WTC11 (cell line): ENCODE results near the gene GID8. TPM values are rescaled to one million over a fixed set of nuclear protein-coding genes. Genes with fewer than 3 reads are reported as not detected.

Experiments
- AR ChIP-seq: fragments of 250-450 bp; sonication (Bioruptor Pico); IDR thresholded peaks from 2 replicates; pipeline ENCODE4 v1.9.0; 2021; ENCODE audit warnings: mild to moderate bottlenecking
- ELF4 ChIP-seq: sonication (generic); formaldehyde crosslinking; IDR thresholded peaks from 2 replicates; pipeline ENCODE4 v1.8.1; 2022; ENCODE audit warnings: low read depth, mild to moderate bottlenecking, moderate library complexity, missing genetic modification reagents
- ERG ChIP-seq: fragments of 250-450 bp; sonication (Bioruptor Pico); IDR thresholded peaks from 2 replicates; pipeline ENCODE4 v1.8.0; 2021; ENCODE audit warnings: mild to moderate bottlenecking
- ESRRA ChIP-seq: sonication (generic); formaldehyde crosslinking; IDR thresholded peaks from 2 replicates; pipeline ENCODE4 v1.8.1; 2022; ENCODE audit warnings: mild to moderate bottlenecking, missing genetic modification reagents, borderline replicate concordance
- ETV6 ChIP-seq: sonication (generic); formaldehyde crosslinking; IDR thresholded peaks from 2 replicates; pipeline ENCODE4 v1.8.1; 2022; ENCODE audit warnings: mild to moderate bottlenecking, missing genetic modification reagents
- FOXJ3 ChIP-seq: sonication (generic); formaldehyde crosslinking; IDR thresholded peaks from 2 replicates; pipeline ENCODE4 v1.9.0; 2021; ENCODE audit warnings: missing genetic modification reagents, mild to moderate bottlenecking, borderline replicate concordance
- FOXK1 ChIP-seq: sonication (generic); formaldehyde crosslinking; IDR thresholded peaks from 2 replicates; pipeline ENCODE4 v1.8.0; 2022; ENCODE audit warnings: mild to moderate bottlenecking, moderate library complexity, missing genetic modification reagents
- GABPB1 ChIP-seq: sonication (generic); formaldehyde crosslinking; IDR thresholded peaks from 2 replicates; pipeline ENCODE4 v1.8.1; 2023; ENCODE audit warnings: mild to moderate bottlenecking, missing genetic modification reagents
- GTF2I ChIP-seq: fragments of 250-450 bp; sonication (Bioruptor Pico); conservative IDR thresholded peaks from 2 replicates; pipeline ENCODE4 v1.4.0; 2021; ENCODE audit warnings: mild to moderate bottlenecking
- IRF2 ChIP-seq: sonication (generic); formaldehyde crosslinking; IDR thresholded peaks from 2 replicates; pipeline ENCODE4 v1.8.0; 2022; ENCODE audit warnings: low read depth, missing genetic modification reagents, borderline replicate concordance
- JUN ChIP-seq: sonication (generic); formaldehyde crosslinking; IDR thresholded peaks from 2 replicates; pipeline ENCODE4 v1.8.0; 2023; ENCODE audit warnings: mild to moderate bottlenecking, missing genetic modification reagents
- KAT7 ChIP-seq: sonication (generic); formaldehyde crosslinking; IDR thresholded peaks from 2 replicates; pipeline ENCODE4 v1.8.1; 2023; ENCODE audit warnings: missing genetic modification reagents, mild to moderate bottlenecking, borderline replicate concordance
- MXD4 ChIP-seq: fragments of 250-450 bp; sonication (Bioruptor Pico); IDR thresholded peaks from 2 replicates; pipeline ENCODE4 v1.8.0; 2021; ENCODE audit warnings: mild to moderate bottlenecking, moderate library complexity, borderline replicate concordance
- NFE2L1 ChIP-seq: sonication (generic); formaldehyde crosslinking; IDR thresholded peaks from 2 replicates; pipeline ENCODE4 v1.8.1; 2023; ENCODE audit warnings: missing genetic modification reagents
- NR3C1 ChIP-seq: sonication (generic); formaldehyde crosslinking; conservative IDR thresholded peaks from 2 replicates; pipeline ENCODE4 v1.8.1; 2023; ENCODE audit warnings: low read depth, mild to moderate bottlenecking, missing genetic modification reagents
- OVOL2 ChIP-seq: fragments of 250-450 bp; sonication (Bioruptor Pico); IDR thresholded peaks from 2 replicates; pipeline ENCODE4 v1.9.0; 2021; ENCODE audit warnings: mild to moderate bottlenecking, borderline replicate concordance
- PREB ChIP-seq: sonication (generic); formaldehyde crosslinking; IDR thresholded peaks from 2 replicates; pipeline ENCODE4 v1.8.1; 2022; ENCODE audit warnings: mild to moderate bottlenecking, missing genetic modification reagents, moderate library complexity, borderline replicate concordance
- RELA ChIP-seq: sonication (generic); formaldehyde crosslinking; IDR thresholded peaks from 2 replicates; pipeline ENCODE4 v1.8.1; 2022; ENCODE audit warnings: missing genetic modification reagents, mild to moderate bottlenecking, borderline replicate concordance
- RORB ChIP-seq: fragments of 250-450 bp; sonication (Bioruptor Pico); IDR thresholded peaks from 2 replicates; pipeline ENCODE4 v1.9.0; 2021; ENCODE audit warnings: mild to moderate bottlenecking
- TEAD4 ChIP-seq: sonication (generic); formaldehyde crosslinking; IDR thresholded peaks from 2 replicates; pipeline ENCODE4 v1.8.0; 2022; ENCODE audit warnings: mild to moderate bottlenecking, missing genetic modification reagents
- ZBTB21 ChIP-seq: sonication (generic); formaldehyde crosslinking; IDR thresholded peaks from 2 replicates; pipeline ENCODE4 v1.8.1; 2023; ENCODE audit warnings: mild to moderate bottlenecking, missing genetic modification reagents, borderline replicate concordance
- ZBTB43 ChIP-seq: sonication (generic); formaldehyde crosslinking; IDR thresholded peaks from 2 replicates; pipeline ENCODE4 v1.8.1; 2023; ENCODE audit warnings: mild to moderate bottlenecking, missing genetic modification reagents
- ZNF416 ChIP-seq: fragments of 250-450 bp; sonication (Bioruptor Pico); IDR thresholded peaks from 2 replicates; pipeline ENCODE4 v1.9.0; 2021; ENCODE audit warnings: mild to moderate bottlenecking, inconsistent platforms
- total RNA-seq: library from RNA; stranded (reverse); gene quantifications from 3 replicates; pipeline ENCODE4 v1.2.3, GENCODE V29; 2021
- TF ChIP-seq, protein P1 (sequence below): fragments of 200-600 bp; IDR thresholded peaks from 2 replicates; pipeline ENCODE4 v1.8.0; 2022; ENCODE audit warnings: antibody characterized with exemption
- TF ChIP-seq, protein P2 (sequence below): sonication (generic); formaldehyde crosslinking; IDR thresholded peaks from 2 replicates; pipeline ENCODE4 v1.8.1; 2023; ENCODE audit warnings: mild to moderate bottlenecking, missing genetic modification reagents, moderate library complexity
- TF ChIP-seq, protein P3 (sequence below): sonication (generic); formaldehyde crosslinking; IDR thresholded peaks from 2 replicates; pipeline ENCODE4 v1.8.1; 2023; ENCODE audit warnings: mild to moderate bottlenecking, missing genetic modification reagents, moderate library complexity
- TF ChIP-seq, protein P4 (sequence below): sonication (generic); formaldehyde crosslinking; conservative IDR thresholded peaks from 2 replicates; pipeline ENCODE4 v1.8.1; 2022; ENCODE audit warnings: mild to moderate bottlenecking, missing genetic modification reagents
- TF ChIP-seq, protein P5 (sequence below): sonication (generic); formaldehyde crosslinking; IDR thresholded peaks from 2 replicates; pipeline ENCODE4 v1.8.0; 2022; ENCODE audit warnings: mild to moderate bottlenecking, missing genetic modification reagents

GID8 gene
- total RNA-seq, 1 experiment from 2014 or later: 70.2 TPM

DNA sequence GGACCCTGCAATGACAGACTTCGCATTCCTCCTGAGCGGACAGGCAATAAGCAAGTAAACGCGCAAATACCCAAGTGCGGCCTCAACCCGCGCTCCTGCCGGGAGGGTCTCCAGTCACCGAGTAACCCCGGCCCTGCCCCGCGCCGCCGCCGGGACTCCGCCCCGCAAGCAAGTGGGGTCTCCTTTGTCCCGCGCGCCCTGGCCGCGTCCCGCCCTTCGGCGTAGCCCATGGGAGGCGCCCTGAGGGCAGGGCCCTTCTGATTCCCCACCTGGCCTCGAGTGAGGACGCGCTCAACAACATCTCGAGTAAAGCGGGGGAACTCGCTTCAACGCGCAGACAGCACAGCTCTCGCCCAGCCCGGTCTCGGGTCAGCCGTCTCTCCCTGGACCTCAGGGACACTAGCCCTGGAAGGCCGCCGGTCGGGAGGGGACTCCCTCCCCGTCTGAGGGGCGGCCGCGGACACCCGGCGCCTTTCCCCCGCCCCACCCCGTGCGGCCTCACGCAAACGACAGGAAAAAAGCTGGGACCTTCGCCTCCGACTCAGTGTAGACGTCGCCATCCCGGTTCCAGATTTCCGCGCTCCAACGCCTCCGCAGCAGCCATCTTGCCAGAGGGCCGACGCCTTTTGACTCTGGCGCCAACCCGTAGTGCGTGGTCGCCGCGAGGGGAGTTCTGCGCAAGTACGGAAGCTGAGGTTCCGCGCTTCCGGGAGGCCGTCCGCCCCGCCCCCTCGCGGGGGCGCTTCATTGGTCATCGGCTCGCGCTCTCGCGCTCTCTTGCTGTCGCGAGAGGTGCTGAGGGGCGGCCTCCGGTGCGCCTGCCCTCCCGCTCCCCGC lies 461 bp upstream of the GID8 start (continued):
- TF ChIP-seq ZBTB43 (CRISPR knock-in tag) (peak; percentile 80), ETV6 (CRISPR knock-in tag) (0 out of 2 replicates have a peak, but pooled peaks have one; percentile 56), ERG (no peak), NR3C1 (CRISPR knock-in tag) (no peak), ELF4 (CRISPR knock-in tag) (no peak), NFE2L1 (no peak), FOXK1 (CRISPR knock-in tag) (peak; percentile 76; the same call in 1 of the 2 replicates), MXD4 (CRISPR knock-in tag) (no peak), IRF2 (CRISPR knock-in tag) (no peak), ZNF416 (no peak), ZBTB21 (CRISPR knock-in tag) (no peak), PREB (no peak), GTF2I (no peak), GABPB1 (CRISPR knock-in tag) (peak; percentile 88), JUN (CRISPR knock-in tag) (no peak), KAT7 (CRISPR knock-in tag) (no peak), AR (CRISPR knock-in tag) (no peak), OVOL2 (CRISPR knock-in tag) (no peak), TEAD4 (CRISPR knock-in tag) (peak; percentile 67; the same call in 1 of the 2 replicates), RORB (no peak), RELA (CRISPR knock-in tag) (no peak), ESRRA (peak; percentile 29; the same call in 1 of the 2 replicates), FOXJ3 (CRISPR knock-in tag) (no peak)
- TF ChIP-seq, protein P1, sequence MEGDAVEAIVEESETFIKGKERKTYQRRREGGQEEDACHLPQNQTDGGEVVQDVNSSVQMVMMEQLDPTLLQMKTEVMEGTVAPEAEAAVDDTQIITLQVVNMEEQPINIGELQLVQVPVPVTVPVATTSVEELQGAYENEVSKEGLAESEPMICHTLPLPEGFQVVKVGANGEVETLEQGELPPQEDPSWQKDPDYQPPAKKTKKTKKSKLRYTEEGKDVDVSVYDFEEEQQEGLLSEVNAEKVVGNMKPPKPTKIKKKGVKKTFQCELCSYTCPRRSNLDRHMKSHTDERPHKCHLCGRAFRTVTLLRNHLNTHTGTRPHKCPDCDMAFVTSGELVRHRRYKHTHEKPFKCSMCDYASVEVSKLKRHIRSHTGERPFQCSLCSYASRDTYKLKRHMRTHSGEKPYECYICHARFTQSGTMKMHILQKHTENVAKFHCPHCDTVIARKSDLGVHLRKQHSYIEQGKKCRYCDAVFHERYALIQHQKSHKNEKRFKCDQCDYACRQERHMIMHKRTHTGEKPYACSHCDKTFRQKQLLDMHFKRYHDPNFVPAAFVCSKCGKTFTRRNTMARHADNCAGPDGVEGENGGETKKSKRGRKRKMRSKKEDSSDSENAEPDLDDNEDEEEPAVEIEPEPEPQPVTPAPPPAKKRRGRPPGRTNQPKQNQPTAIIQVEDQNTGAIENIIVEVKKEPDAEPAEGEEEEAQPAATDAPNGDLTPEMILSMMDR: no peak
- TF ChIP-seq, protein P2, sequence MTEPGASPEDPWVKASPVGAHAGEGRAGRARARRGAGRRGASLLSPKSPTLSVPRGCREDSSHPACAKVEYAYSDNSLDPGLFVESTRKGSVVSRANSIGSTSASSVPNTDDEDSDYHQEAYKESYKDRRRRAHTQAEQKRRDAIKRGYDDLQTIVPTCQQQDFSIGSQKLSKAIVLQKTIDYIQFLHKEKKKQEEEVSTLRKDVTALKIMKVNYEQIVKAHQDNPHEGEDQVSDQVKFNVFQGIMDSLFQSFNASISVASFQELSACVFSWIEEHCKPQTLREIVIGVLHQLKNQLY: no peak
- TF ChIP-seq, protein P3, sequence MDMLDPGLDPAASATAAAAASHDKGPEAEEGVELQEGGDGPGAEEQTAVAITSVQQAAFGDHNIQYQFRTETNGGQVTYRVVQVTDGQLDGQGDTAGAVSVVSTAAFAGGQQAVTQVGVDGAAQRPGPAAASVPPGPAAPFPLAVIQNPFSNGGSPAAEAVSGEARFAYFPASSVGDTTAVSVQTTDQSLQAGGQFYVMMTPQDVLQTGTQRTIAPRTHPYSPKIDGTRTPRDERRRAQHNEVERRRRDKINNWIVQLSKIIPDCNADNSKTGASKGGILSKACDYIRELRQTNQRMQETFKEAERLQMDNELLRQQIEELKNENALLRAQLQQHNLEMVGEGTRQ (CRISPR knock-in tag): peak; percentile 39; the same call in 1 of the 2 replicates
- TF ChIP-seq, protein P4, sequence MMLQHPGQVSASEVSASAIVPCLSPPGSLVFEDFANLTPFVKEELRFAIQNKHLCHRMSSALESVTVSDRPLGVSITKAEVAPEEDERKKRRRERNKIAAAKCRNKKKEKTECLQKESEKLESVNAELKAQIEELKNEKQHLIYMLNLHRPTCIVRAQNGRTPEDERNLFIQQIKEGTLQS (CRISPR knock-in tag): no peak
- TF ChIP-seq, protein P5, sequence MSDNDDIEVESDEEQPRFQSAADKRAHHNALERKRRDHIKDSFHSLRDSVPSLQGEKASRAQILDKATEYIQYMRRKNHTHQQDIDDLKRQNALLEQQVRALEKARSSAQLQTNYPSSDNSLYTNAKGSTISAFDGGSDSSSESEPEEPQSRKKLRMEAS (CRISPR knock-in tag): peak; percentile 91
